OCI-LY1 (cell line): Measurements from ENCODE around the gene SLC45A1.

ENCODE experiments used
- H2AFZ ChIP-seq: fragments of 200-600 bp; sonication (generic), shearing (Covaris generic); 2 replicates; pipeline ENCODE4 v1.6.0; 2014; ENCODE audit warnings: antibody characterized with exemption, mild to moderate bottlenecking, low read length
- H3F3A ChIP-seq: fragments of 200-600 bp; sonication (generic), shearing (Covaris generic); 2 replicates; pipeline ENCODE4 v1.6.0; 2014; ENCODE audit warnings: mild to moderate bottlenecking, antibody characterized with exemption, low read length, moderate library complexity; ENCODE audit not compliant: insufficient read depth
- H3K27ac ChIP-seq: fragments of 200-600 bp; sonication (generic); 2 replicates; pipeline ENCODE4 v1.5.1; 2014; ENCODE audit warnings: low read length, mixed run types, mild to moderate bottlenecking, low read depth; ENCODE audit not compliant: poor library complexity, severe bottlenecking
- H3K27me3 ChIP-seq: fragments of 200-600 bp; sonication (generic); 2 replicates; pipeline ENCODE4 v1.6.0; 2014; ENCODE audit warnings: antibody characterized with exemption, mild to moderate bottlenecking, low read length, moderate library complexity; ENCODE audit not compliant: insufficient read depth
- H3K36me3 ChIP-seq: fragments of 200-600 bp; sonication (generic); 2 replicates; pipeline ENCODE4 v1.6.1; 2014; ENCODE audit warnings: mild to moderate bottlenecking, antibody characterized with exemption, low read length, moderate library complexity, mixed read lengths; ENCODE audit not compliant: insufficient read depth
- H3K4me1 ChIP-seq: fragments of 200-600 bp; sonication (generic); 2 replicates; pipeline ENCODE4 v1.5.1; 2014; ENCODE audit warnings: mild to moderate bottlenecking, low read length, moderate library complexity; ENCODE audit not compliant: insufficient read depth, severe bottlenecking
- H3K4me2 ChIP-seq: fragments of 200-600 bp; sonication (generic), shearing (Covaris generic); 2 replicates; pipeline ENCODE4 v1.6.1; 2014; ENCODE audit warnings: low read length
- H3K4me3 ChIP-seq: fragments of 200-600 bp; sonication (generic); 2 replicates; pipeline ENCODE4 v1.5.1; 2014; ENCODE audit warnings: low read length, low read depth, mild to moderate bottlenecking, mixed read lengths; ENCODE audit not compliant: poor library complexity, severe bottlenecking
- H3K79me2 ChIP-seq: fragments of 200-600 bp; shearing (Covaris generic); 2 replicates; pipeline ENCODE4 v1.6.1; 2016; ENCODE audit warnings: mixed run types, low read length, mixed read lengths; ENCODE audit not compliant: insufficient read depth
- H3K9ac ChIP-seq: fragments of 200-600 bp; sonication (generic), shearing (Covaris generic); 2 replicates; pipeline ENCODE4 v1.6.1; 2014; ENCODE audit warnings: mild to moderate bottlenecking, low read length, mixed read lengths
- H3K9me2 ChIP-seq: fragments of 200-600 bp; sonication (generic), shearing (Covaris generic); 2 replicates; pipeline ENCODE4 v1.6.1; 2014; ENCODE audit warnings: low read depth, mild to moderate bottlenecking, low read length, mixed read lengths
- H3K9me3 ChIP-seq: fragments of 200-600 bp; shearing (Covaris generic); 2 replicates; pipeline ENCODE4 v1.6.1; 2014; ENCODE audit warnings: low read length, mixed read lengths
- H4K20me1 ChIP-seq: fragments of 200-600 bp; sonication (generic), shearing (Covaris generic); 2 replicates; pipeline ENCODE4 v1.6.0; 2016; ENCODE audit warnings: mild to moderate bottlenecking, low read length; ENCODE audit not compliant: insufficient read depth
- CTCF ChIP-seq: fragments of 200-600 bp; sonication (generic), shearing (Covaris generic); IDR thresholded peaks from 2 replicates; pipeline ENCODE4 v1.5.1; 2017; ENCODE audit warnings: mild to moderate bottlenecking, antibody characterized with exemption, low read length, moderate library complexity, mixed read lengths
- EZH2 ChIP-seq: fragments of 200-600 bp; sonication (generic), shearing (Covaris generic); IDR thresholded peaks from 2 replicates; pipeline ENCODE4 v1.8.0; 2017; ENCODE audit warnings: borderline replicate concordance, mixed run types, mild to moderate bottlenecking, antibody characterized with exemption, low read length, moderate library complexity, mixed read lengths

Gene SLC45A1

GRCh38 chr1:8352471-8352845, 34.5 kb downstream of the SLC45A1 start:
- Histone ChIP-seq H3K27me3 (no peaks in the 10 kb centered on the region), H3K9me3 (no peaks in the 10 kb centered on the region), H3K27ac (no peak overlapping the region), H3K4me3 (no peak overlapping the region), H3K4me1 (no peaks in the 10 kb centered on the region), H3K4me2 (no peak overlapping the region), H3K9ac (no peak overlapping the region), H2AFZ (no peak overlapping the region), H3K36me3 (peaks cover 52% of the 10 kb centered on the region), H3K79me2 (no peaks in the 10 kb centered on the region), H3F3A (peaks cover 8% of the 10 kb centered on the region; the same call in 1 of the 2 replicates), H3K9me2 (no peaks in the 10 kb centered on the region), H4K20me1 (no peaks in the 10 kb centered on the region)
- TF ChIP-seq EZH2 (no peak), CTCF (no peak)

GRCh38 chr1:8352886-8353785, 35.2 kb downstream of the SLC45A1 start:
- Histone ChIP-seq H3K27ac (no peak overlapping the region), H3K27me3 (no peaks in the 10 kb centered on the region), H3F3A (peaks cover 8% of the 10 kb centered on the region; the same call in 1 of the 2 replicates), H4K20me1 (no peaks in the 10 kb centered on the region), H3K79me2 (no peaks in the 10 kb centered on the region), H3K9ac (no peak overlapping the region), H3K9me2 (no peaks in the 10 kb centered on the region), H3K36me3 (peaks cover 59% of the 10 kb centered on the region), H3K9me3 (no peaks in the 10 kb centered on the region), H2AFZ (no peak overlapping the region), H3K4me3 (no peak overlapping the region), H3K4me2 (no peak overlapping the region), H3K4me1 (no peaks in the 10 kb centered on the region)
- no peak for TF ChIP-seq CTCF
- no peak for TF ChIP-seq EZH2

- Histone ChIP-seq H3K4me2 (no peak overlapping the region), H3K9me2 (no peaks in the 10 kb centered on the region), H3K4me3 (no peak overlapping the region), H3K27me3 (no peaks in the 10 kb centered on the region), H3K79me2 (no peaks in the 10 kb centered on the region), H3K27ac (no peak overlapping the region), H3K36me3 (peaks cover 68% of the 10 kb centered on the region), H3K9me3 (no peaks in the 10 kb centered on the region), H3K9ac (no peak overlapping the region), H3K4me1 (no peaks in the 10 kb centered on the region), H4K20me1 (no peaks in the 10 kb centered on the region), H3F3A (peaks cover 8% of the 10 kb centered on the region; the same call in 1 of the 2 replicates), H2AFZ (no peak overlapping the region)
- TF ChIP-seq CTCF = no peak
- TF ChIP-seq EZH2 = no peak
These were observed 36.1 kb downstream of the SLC45A1 start for GRCh38 chr1:8354038-8354437.
